Measurements from ENCODE around the gene SNN. TPM values are rescaled to one million over a fixed set of nuclear protein-coding genes. Genes with fewer than 3 reads are reported as not detected.

SNN gene
- total RNA-seq, 1 experiment from 2014 or later: 13.3 TPM

- no peak for DNase-seq (ENCODE audit: low spot score)
Measured at GRCh38 chr16:11696266-11697012, 28.2 kb downstream of the SNN start.

DNA sequence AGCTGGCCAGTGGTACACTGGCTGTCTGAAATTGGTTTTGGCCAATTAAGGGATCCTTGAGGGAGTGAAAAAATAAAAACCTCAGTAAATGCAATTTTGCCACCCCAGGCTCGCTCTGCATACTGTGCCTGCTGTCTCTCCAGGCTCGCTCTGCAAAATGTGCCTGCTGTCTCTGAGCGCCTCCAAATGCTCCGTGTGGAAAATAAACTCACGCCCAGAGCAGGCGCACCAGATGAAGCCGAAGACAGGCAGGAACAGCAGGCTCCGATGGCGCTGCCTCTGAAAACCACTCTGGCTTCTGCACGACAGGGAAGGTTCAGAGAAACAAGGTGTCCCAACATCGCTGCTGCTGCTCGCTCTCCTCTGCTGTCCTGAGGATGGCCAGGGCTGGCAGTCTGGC, 29.1 kb downstream of the SNN start:
- DNase-seq (ENCODE audit: low spot score): no peak

DNA sequence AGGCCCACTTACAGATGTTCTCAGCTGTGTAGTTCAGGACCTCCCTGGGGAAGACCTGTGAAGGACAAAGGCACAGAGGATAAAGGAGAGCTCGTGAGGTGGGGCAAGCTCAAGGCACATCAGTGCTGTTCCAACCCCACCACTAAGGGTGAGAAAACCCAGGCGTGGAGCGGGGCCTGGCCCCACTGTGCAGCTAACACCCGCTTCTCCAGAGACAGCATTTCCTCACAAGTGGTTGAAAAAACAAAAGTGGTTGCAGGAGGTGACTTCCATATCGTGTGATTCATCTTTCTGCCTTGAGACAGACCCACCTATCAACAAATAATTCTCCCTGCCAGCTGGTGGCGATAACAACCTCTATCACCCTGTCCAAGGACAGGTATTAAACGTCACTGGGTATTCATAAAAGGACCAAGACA, 30.0 kb downstream of the SNN start:
- DNase-seq (ENCODE audit: low spot score): peak; percentile 42

- DNase-seq (ENCODE audit: low spot score): no peak
Measured at GRCh38 chr16:11699234-11699894, 31.1 kb downstream of the SNN start.

- no peak for DNase-seq (ENCODE audit: low spot score)
Measured at GRCh38 chr16:11700264-11701029, 32.2 kb downstream of the SNN start.

GRCh38 chr16:11705311-11706025, 37.2 kb downstream of the SNN start:
- DNase-seq (ENCODE audit: low spot score): no peak

GRCh38 chr16:11706180-11706742, 38.0 kb downstream of the SNN start:
- DNase-seq (ENCODE audit: low spot score): no peak

DNA sequence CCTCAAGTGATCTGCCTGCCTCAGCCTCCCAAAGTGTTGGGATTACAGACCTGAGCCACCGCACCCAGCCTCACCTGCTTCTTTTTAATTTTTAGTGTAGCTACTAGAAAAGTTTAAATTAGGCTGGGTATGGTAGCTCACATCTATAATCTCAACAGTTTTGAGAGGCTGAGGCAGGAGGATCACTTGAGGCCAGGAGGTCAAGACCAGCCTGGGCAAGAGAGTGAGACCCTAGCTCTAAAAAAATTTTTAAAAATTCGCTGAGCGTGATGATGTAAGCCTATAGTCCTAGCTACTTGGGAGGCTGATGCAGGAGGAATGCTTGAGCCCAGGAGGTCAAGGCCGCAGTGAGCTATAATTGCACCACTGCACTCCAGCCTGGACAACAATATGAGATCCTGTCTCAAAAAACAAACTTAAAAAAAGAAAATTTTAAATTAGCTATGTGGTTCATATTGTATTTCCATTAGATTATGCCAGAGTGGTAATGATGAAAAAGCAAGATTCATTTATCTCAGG, 39.5 kb downstream of the SNN start:
- DNase-seq (ENCODE audit: low spot score): no peak

DNA sequence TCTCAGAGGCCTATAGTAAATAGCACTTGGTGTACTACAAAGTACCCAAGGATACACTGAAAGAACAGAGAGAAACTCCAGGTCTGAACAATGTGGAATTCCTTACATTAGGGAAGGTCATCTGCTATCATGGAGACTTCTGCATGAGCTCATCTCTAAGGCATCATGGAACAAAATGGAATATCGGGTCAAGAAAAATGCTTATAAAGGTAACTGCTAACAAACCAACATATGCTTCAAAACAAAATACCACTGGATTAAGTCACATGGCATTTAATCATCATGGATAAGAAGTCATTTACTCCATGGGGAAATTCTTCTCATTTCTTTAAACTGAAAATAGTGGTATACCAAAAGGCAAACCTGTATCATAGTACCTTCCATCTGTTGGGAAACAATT, 40.2 kb downstream of the SNN start:
- DNase-seq (ENCODE audit: low spot score): no peak

- no peak for DNase-seq (ENCODE audit: low spot score)
Measured at GRCh38 chr16:11711662-11712061, 43.4 kb downstream of the SNN start.

- DNase-seq (ENCODE audit: low spot score): no peak
Measured at GRCh38 chr16:11712122-11712521, 43.9 kb downstream of the SNN start.

GRCh38 chr16:11715246-11715947, 47.1 kb downstream of the SNN start:
- no peak for DNase-seq (ENCODE audit: low spot score)

DNA sequence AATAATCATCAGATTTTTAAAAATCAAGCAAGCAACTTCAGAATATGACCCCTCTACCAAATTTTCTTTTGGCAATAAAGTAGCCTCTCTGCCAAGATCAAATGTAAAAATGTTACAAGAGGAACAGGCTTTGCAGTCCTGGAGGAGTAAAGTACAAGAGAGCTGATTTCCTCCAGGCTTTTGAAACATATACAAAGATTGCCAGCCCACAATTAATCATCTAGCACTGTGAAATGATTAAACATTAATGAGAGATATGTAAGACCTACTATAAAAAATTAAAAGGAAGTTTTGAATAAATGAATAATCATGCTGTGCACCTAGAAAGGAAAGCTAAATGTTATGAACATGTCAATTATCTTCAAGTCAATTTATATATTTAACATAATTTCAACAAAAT, 48.1 kb downstream of the SNN start:
- peak; percentile 10 for DNase-seq (ENCODE audit: low spot score)

DNA sequence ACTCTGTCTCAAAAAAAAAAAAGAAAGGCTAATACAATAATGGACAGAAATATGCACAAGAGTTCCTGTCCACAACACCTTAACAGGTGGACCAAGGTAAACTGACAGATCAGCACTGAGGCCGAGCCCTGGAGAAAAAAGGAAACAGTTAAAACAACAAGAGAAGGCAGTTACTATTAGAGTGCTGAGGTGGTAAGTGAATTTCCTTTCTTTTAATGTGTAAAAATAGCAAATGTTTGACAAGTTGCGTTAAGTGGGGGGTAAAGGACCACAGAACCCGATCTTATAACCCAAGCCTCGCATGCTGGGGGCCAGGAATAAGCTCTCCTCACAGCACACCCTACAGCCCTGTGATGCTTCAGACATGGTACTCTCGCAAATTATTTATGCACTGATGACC, 49.6 kb downstream of the SNN start:
- DNase-seq (ENCODE audit: low spot score): no peak

DNA sequence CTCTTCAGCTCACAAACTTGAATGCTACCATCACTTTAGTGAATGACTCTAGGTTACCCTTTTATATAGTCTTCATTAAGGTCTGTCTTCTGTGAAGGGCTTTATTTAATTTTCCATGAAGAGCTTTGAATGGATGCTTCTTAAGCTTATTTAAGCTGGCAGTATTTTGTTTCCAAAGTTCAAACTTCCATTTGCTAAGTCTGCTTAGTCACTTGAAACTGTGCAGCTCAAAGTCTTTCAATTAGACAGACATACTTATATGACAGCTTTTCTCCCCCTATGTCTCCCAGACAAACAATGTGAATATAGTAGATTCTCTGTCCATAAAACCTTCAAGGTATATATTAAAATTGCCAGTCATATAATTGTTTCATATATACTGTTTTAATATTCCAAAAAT, 50.9 kb downstream of the SNN start:
- DNase-seq (ENCODE audit: low spot score): no peak

- no peak for DNase-seq (ENCODE audit: low spot score)
Measured at GRCh38 chr16:11719762-11720161, 51.5 kb downstream of the SNN start.

DNA sequence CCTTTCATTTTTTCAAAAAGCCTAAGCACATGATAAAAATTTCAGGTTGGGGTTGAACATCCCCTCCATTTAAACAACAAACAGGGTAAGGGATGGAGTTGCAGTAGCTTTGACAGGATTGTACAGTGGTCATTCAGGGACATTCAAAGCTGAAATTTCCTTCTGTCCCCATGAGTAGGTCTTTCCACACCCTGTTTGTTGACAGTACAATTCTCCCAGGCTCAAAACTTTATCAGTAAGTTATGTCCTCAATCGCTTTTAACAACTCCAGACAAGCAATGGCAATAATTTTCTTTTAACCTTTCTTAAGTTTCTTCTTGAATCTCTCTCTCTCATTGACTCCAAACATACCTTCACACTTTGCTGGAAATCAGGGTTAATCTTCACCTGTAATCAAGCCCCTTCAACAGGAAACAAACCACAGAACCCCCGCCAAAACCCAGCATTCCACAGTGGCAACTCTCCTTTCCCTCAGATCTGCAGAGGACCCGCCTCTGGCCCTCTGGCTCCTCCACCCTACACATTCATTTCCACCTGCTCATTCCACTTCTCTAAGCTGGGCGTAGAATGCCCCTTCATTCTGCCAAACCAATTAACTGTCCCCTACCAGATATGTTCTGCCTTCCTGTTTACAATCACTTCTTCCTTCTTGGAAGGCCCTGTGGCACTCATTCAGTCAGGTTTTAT, 53.7 kb downstream of the SNN start:
- DNase-seq (ENCODE audit: low spot score): peak; percentile 26

GRCh38 chr16:11722468-11722808, 54.2 kb downstream of the SNN start:
- DNase-seq (ENCODE audit: low spot score): no peak

GRCh38 chr16:11725457-11725856, 57.2 kb downstream of the SNN start:
- no peak for DNase-seq (ENCODE audit: low spot score)

DNA sequence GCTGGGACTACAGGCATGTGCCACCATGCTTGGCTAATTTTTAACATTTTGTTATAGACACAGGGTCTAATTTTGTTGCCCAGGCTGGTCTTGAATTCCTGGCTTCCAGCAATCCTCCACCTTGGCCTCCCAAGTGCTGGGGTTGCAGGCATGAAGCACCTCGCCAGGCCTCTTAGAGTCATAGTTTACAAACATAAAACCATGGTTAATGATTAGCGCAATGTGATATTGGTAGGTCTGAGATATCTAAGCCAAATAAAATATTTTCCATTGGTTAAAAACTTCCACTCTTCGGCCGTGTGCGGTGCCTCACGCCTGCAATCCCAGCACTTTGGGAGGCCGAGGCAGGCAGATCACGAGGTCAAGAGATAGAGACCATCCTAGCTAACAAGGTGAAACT, 57.8 kb downstream of the SNN start:
- no peak for DNase-seq (ENCODE audit: low spot score)
